Measurements from ENCODE around the gene ZBTB8A.
"Not testable (repeated sequence)": the region's sequence is repeated elsewhere in the genome, so short reads cannot be mapped to it uniquely, and the experiment has no call there.

The ZBTB8A gene

GRCh38 chr1:32538887-32539583, at the start of gene ZBTB8A:
ZBTB8A (plus strand) TSS chr1:32539427; CDS start chr1:32592932, 53,505 bp downstream.
- no peak for DNase-seq (ENCODE audit: low spot score)

DNA sequence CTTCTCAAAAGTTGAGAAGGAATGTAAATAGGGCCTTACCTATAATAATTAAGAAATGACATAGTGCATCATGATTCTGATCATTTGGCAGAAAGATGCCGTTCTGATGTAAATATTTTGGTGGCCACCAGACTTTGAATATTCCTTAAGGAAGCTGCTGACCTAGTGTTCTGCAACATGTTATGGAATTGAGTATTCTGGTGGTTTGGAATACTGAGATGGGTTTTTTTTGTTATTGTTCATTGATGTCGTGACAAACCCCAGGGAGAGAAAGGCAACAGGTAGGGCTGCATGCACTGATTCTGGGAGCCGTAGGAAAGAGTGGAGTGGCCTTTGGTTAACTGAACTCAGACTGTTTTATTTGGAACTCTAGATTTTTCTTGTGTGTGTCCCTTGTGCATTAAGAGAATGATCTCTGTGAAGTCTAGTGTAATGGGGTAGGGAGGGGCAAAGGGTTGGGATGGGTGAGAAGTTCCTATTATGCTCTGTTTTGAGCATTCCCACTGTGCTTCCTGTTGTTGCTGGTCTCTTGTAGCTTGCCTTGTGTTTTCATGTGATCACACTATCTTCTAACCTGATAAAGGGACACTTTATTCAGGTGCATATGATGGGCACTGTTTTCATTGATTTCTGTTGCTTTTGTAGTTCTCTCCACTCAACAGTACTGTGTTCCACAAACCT, 49.3 kb upstream of the ZBTB8A start:
- no peak for DNase-seq (ENCODE audit: low spot score)

GRCh38 chr1:32491386-32491785, 47.8 kb upstream of the ZBTB8A start:
- DNase-seq (ENCODE audit: low spot score) = no peak

GRCh38 chr1:32494196-32494595, 45.0 kb upstream of the ZBTB8A start:
- no peak for DNase-seq (ENCODE audit: low spot score)

DNA sequence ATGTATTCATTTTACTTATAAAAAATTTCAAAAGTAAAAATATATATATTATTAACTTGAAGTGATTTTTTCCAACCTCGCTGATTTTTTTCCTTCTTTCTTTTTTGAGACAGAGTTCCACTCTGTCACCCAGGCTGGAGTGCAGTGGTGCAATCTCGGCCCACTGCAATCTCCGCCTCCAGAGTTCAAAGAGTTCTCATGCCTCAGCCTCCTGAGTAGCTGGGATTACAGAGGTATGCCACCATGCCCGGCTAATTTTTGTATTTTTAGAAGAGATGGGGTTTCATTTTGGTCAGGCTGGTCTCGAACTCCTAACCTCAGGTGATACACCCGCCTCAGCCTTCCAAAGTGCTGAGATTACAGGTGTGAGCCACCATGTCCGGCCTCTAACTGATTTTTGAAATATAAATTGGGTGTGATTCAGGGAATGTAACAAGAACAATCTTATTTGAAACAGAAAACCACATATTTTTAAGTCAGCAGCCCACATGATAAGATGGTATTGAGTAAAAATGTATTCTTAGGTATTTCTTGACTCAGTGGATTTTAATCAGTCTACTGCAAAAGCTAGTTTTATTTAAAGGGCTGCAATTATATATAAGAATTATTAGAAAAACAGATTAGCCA, 44.4 kb upstream of the ZBTB8A start:
- DNase-seq (ENCODE audit: low spot score) = no peak

- no peak for DNase-seq (ENCODE audit: low spot score)
These were observed 43.1 kb upstream of the ZBTB8A start for GRCh38 chr1:32496127-32496526.

GRCh38 chr1:32498751-32499150, 40.5 kb upstream of the ZBTB8A start:
- DNase-seq (ENCODE audit: low spot score) = no peak

DNA sequence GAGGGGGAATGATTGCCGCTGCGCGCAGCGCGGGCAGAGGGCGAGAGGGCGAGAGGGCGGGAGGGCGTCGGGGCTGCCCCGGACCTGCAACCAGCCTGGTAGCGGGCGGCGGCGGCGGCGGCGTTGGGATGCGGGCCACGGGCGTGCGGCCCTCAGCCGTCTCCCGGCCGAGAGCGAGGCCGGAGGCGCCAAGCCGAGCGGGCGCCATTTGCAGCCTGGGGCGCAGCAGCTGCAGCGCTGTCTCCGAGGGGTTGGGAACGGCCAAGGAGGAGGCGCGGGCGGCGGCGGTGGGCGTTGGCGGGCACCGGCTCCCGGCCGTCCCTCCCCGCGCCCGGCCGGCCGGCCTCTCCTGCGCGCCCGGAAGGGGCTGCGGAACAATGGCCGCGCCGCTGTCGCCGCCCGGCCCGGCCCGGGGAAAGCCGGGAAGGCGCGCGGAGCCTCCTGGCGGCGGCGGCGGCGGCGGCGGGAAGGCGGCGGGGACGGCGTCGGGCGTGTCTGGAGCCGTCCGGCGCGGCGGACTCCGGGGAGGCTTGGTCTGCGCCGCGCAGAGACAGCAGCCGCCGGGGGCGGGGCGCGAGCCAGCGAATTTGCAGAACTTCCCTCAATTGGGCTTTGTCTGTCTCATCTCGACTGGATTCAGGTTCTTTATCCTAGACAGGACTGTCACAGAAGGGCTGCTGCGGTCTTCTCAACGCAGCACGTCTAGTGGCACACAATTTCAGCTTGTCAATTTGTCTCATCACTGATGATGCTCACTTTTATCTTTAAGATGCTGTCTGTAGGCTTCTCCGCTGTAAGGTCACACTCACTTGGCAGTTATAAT, 38.6 kb upstream of the ZBTB8A start:
- DNase-seq (ENCODE audit: low spot score) = no peak

DNA sequence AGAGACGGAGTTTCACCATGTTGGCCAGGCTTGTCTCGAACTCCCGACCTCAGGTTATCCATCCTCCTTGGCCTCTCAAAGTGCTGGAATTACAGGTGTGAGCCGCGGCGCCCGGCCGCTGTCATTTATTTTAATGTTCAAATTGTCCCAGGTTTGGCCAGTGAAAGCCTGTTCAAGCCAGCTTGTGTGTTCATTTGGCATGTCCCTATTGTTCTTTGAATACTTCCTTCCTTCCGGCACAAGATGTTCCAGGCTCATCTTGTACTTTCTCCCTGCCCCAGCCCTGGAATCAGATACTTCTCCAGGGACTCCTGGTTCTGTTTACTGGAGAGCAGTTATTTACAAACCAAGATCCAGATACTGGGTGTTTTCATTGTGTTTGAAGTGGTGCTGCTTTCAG, 37.4 kb upstream of the ZBTB8A start:
- DNase-seq (ENCODE audit: low spot score) = no peak

DNA sequence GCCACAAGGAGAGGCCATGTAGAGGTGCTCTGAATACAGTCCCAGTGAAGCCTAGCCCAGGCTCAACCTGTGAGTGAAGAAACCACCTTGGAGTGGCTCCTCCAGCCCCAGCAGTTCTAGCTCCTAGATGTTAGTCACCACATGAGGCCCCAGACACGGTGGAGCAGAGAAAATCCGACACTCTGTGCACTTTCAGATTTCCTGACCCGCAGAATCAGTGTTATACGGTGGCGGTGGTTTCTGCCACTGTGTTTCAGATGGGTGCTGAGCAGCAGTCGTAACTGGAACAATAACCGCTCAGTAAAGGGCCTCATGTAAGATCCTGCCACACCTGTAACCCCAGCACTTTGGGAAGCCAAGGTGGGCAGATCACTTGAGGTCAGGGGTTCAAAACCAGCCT, 36.1 kb upstream of the ZBTB8A start:
- no peak for DNase-seq (ENCODE audit: low spot score)

DNA sequence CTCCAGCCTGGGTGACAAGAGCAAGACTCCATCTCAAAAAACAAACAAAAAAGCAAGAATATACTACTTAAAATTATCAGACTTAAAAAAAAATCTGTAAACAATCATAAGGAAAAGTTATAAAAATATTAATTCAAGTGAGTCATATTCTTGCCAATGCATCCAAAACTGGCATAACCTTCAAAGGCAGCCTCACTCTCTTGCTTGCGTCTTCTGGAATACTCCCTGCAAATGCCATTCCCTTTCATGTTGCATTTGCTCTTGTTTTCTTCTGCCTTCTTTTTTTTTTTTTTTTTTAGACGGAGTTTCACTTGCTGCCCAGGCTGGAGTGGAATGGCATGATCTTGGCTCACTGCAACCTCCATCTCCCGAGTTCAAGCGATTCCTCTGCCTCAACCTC, 32.2 kb upstream of the ZBTB8A start:
- no peak for DNase-seq (ENCODE audit: low spot score)

DNA sequence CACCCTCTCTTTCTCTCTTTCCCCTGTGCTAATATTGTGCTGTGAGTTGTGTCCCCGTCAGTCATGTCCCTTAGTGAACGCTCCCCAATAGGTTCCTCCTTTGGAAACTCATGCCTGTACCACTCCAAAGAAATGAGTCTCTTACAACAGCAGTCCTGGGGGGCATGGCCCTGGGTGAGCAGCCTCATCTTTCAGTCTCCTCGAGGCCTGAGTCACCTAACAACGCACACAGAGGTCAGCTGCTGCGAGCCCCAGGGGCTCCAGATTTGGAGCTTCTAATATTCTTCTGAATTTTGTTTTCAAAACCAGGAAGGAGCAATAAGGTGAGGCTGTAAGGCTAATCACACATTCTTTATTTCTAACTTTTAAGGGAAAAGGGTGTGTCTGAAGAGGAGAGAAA, 30.5 kb upstream of the ZBTB8A start:
- no peak for DNase-seq (ENCODE audit: low spot score)

DNA sequence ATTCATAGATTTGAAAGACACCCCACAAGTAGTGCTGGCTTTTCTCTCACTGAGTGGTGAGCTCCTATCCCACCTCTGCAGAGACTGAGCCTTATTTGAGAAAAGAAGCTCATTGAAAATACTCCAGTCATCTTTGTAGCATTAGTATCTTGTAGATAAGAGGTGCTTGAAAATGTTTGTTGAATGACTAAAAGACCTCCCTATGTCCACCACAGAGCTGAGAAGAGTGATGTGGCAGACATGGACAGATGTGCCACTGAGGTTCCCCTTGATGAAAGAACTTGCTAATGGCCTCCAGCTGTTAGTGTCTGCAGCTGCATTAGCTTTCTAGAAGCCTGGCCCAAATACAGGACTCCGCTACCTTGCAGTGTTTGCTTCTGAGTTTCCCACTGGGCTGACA, 29.3 kb upstream of the ZBTB8A start:
- DNase-seq (ENCODE audit: low spot score) = no peak

DNA sequence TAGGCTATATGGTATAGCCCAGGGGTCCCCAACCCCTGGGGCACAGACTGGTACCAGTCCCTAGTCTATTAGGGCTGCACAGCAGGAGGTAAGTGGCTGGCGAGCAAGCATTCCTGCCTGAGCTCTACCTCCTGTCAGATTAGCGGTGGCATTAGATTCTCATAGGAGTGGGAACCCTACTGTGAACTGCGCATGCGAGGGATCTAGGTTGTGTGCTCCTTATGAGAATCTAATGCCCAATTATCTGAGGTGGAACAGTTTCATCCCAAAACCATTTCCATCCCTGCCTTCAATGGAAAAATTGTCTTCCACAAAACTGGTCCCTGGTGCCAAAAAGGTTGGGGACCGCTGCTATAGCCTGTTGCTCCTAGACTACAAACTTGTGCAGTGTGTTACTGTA, 22.8 kb upstream of the ZBTB8A start:
- no peak for DNase-seq (ENCODE audit: low spot score)

DNA sequence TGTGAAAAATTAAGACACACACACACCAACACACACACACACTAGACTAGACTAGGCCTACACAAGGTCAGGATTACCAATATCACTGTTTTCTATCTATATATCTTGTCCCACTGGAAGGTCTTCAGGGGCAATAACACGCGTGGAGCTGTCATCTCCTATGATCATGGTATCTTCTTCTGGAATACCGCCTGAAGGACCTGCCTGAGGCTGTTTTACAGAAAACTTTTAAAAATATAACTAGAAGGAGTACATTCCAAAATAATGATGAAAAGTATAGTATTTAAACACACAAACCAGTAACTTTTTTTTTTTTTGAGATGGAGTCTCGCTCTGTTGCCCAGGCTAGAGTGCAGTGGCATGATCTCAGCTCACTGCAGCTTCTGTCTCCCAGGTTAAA, 20.3 kb upstream of the ZBTB8A start:
- no peak for DNase-seq (ENCODE audit: low spot score)

DNA sequence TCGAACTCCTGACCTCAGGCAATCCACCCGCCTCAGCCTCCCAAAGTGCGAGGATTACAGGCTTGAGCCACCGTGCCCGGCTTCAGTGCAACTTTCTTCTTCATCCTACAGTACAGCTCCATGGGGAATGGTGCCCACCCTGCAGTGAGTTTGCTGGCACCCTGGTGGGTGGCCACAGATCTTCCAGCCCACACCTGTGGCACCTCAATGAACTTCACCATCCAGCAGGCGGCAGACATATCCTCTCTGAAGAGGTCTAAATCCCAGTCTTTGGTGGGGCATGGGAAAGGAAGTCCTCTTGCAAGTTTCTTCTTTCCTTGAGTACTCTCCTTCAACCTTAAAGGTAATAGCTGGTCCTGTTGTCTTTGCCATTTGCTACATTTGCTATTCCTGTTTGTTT, 18.1 kb upstream of the ZBTB8A start:
- DNase-seq (ENCODE audit: low spot score) = no peak

- DNase-seq (ENCODE audit: low spot score) = no peak
These were observed 14.2 kb upstream of the ZBTB8A start for GRCh38 chr1:32525053-32525452.

GRCh38 chr1:32525661-32526444, 13.4 kb upstream of the ZBTB8A start:
- no peak for DNase-seq (ENCODE audit: low spot score)

GRCh38 chr1:32528550-32528949, 10.7 kb upstream of the ZBTB8A start:
- DNase-seq (ENCODE audit: low spot score) = not testable (repeated sequence)

- no peak for DNase-seq (ENCODE audit: low spot score)
These were observed 5.4 kb upstream of the ZBTB8A start for GRCh38 chr1:32533792-32534327.

DNA sequence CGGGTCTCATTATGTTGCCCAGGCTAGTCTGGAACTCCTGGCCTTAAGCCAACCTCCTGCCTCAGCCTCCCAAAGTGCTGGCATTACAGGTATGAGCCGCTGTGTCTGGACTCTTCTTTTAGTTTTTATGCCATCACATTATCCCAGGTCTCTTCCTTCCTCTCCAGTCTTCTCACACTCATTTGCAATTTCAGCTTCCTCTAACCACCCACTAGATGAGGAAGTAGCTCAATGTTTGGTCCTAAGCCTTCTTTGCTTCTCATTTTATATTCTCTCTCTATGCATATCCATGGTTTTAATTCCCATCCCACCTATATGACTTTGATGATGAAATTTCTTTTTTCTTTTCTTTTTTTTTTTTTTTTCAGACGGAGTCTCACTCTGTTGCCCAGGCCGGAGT, 3.1 kb upstream of the ZBTB8A start:
- DNase-seq (ENCODE audit: low spot score) = no peak

Measured in CD4-positive, alpha-beta T cell treated with Interleukin-6 at 100 ng/mL for 8 hours (primary cell).